Astrocyte (in vitro differentiated cells and primary cell): Measurements from ENCODE around the gene DEGS2.

Experiments
- EZH2 ChIP-seq: IDR thresholded peaks from 2 replicates; pipeline ENCODE4 v1.6.1; 2012; ENCODE audit warnings: mild to moderate bottlenecking, low read length, inconsistent platforms; ENCODE audit not compliant: insufficient read depth
- TF ChIP-seq, protein P1 (sequence below): IDR thresholded peaks from 2 replicates; pipeline ENCODE4 v1.5.1; 2011; ENCODE audit warnings: low read depth, mild to moderate bottlenecking, inconsistent platforms, low read length, moderate library complexity; ENCODE audit not compliant: insufficient read depth

DNA sequence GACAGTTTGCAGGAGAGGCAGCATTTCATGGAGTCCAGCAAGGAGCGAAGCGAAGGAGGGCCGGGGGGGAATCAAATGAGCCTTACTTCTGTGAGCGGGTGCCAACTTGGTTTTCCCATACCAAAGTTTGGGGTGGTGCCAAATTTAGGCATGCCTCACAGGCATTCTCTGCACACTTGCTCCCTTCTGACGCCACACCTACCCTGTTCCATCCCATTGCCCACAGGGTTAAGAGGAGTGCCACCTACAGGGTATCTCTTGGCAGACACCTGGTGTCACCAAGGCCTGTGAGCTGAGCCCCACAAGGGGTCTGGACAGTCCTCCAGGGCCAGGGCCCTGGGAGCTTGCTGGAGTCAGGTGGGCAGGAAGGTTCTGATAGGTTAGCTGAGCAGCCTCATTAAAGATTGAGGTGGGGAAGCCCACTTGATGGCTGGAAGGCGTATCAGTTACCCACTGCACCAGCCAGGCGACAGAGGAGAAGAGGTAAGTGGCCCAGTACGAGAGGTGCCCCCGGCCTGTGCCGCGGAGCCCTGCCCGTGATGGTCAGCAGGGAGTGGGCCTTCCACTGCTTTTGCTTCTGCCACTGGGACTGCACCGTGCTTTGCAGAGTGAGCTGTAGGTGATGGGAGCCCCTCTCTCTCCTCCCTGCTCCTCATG is 45.2 kb downstream of the DEGS2 start:
- TF ChIP-seq, protein P1, sequence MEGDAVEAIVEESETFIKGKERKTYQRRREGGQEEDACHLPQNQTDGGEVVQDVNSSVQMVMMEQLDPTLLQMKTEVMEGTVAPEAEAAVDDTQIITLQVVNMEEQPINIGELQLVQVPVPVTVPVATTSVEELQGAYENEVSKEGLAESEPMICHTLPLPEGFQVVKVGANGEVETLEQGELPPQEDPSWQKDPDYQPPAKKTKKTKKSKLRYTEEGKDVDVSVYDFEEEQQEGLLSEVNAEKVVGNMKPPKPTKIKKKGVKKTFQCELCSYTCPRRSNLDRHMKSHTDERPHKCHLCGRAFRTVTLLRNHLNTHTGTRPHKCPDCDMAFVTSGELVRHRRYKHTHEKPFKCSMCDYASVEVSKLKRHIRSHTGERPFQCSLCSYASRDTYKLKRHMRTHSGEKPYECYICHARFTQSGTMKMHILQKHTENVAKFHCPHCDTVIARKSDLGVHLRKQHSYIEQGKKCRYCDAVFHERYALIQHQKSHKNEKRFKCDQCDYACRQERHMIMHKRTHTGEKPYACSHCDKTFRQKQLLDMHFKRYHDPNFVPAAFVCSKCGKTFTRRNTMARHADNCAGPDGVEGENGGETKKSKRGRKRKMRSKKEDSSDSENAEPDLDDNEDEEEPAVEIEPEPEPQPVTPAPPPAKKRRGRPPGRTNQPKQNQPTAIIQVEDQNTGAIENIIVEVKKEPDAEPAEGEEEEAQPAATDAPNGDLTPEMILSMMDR, result no peak
- no peak for TF ChIP-seq EZH2
